Bronchial epithelial cell (primary cell): ENCODE measurements around the gene MYRF. TPM values are rescaled to one million over a fixed set of nuclear protein-coding genes. Genes with fewer than 3 reads are reported as not detected.

Experiments used
- DNase-seq: peaks from one replicate; pipeline ENCODE4 v3.0.0-alpha.2; 2010; ENCODE audit warnings: low read depth
- FAIRE-seq: peaks from 2 replicates; lab custom pipeline; 2011; peaks lifted over from hg19 to GRCh38; lab: Jason Lieb, UNC
- H3K27me3 ChIP-seq: 2 replicates; pipeline ENCODE4 v1.5.1; 2011; ENCODE audit warnings: low read length; ENCODE audit not compliant: control insufficient read depth, insufficient read depth
- H3K36me3 ChIP-seq: 2 replicates; pipeline ENCODE4 v1.5.1; 2011; ENCODE audit warnings: low read length; ENCODE audit not compliant: control insufficient read depth, insufficient read depth
- H3K4me3 ChIP-seq: 2 replicates; pipeline ENCODE4 v1.5.1; 2011; ENCODE audit warnings: mild to moderate bottlenecking, low read depth, low read length, control low read depth
- CTCF ChIP-seq: IDR thresholded peaks from 2 replicates; pipeline ENCODE4 v1.5.1; 2011; ENCODE audit warnings: mild to moderate bottlenecking, moderate library complexity, low read length, control low read depth, inconsistent platforms; ENCODE audit not compliant: insufficient read depth, severe bottlenecking
- total RNA-seq: library from RNA; depleted of rRNA; stranded (reverse); fragments of >200 nt; gene quantifications from 2 replicates; pipeline ENCODE4 v1.2.1, GENCODE V29; 2014

Gene MYRF
- total RNA-seq, 1 donor from 2014 or later = under 0.01 TPM

DNA sequence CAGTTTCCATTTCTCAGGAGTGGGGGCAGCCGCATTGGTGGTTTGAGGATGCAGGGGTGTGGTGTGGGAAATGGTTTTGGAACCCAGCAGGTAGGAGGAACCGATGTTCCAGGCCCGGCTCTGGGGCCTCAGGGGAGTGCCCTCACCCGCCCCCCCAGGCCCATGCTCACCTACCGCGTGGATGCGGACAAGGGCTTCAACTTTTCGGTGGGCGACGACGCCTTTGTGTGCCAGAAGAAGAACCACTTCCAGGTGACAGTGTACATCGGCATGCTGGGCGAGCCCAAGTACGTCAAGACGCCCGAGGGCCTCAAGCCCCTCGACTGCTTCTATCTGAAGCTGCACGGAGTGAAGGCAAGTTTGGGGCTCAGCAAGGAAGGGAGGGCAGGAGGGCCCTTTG, 21.4 kb downstream of the MYRF start:
- FAIRE-seq (no peak), DNase-seq (no peak)
- no peaks in the 10 kb centered on the region for H3K36me3 ChIP-seq
- no peaks in the 10 kb centered on the region for H3K27me3 ChIP-seq
- H3K4me3 ChIP-seq = no peak overlapping the region
- no peak for TF ChIP-seq CTCF

DNA sequence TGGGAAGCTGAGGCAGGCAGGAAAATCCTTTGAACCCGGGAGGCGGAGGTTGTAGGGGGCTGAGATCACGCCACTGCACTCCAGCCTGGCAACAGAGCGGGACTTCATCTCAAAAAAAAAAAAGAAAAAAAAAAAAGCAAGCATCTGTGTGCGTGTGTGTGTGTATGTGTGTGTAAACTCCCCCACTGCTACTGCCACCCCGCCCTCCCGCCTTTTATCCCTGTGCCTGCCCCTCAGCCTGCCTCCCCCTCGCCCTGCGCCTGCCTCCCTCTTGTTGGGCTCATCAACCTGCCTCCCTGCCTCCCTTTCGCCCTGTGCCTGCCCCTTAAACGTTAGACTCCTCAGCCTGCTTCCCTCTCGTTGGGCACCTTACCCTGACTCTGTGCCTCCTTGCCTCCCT, 22.0 kb downstream of the MYRF start:
- H3K36me3 ChIP-seq = no peaks in the 10 kb centered on the region
- TF ChIP-seq CTCF = no peak
- DNase-seq (no peak), FAIRE-seq (no peak)
- H3K27me3 ChIP-seq = no peaks in the 10 kb centered on the region
- H3K4me3 ChIP-seq = no peak overlapping the region

- no peak for TF ChIP-seq CTCF
- FAIRE-seq = no peak
- no peaks in the 10 kb centered on the region for H3K27me3 ChIP-seq
- no peaks in the 10 kb centered on the region for H3K36me3 ChIP-seq
- H3K4me3 ChIP-seq = no peak overlapping the region
- no peak for DNase-seq
Measured at GRCh38 chr11:61775106-61775505, 22.7 kb downstream of the MYRF start.

GRCh38 chr11:61775606-61776554, 23.4 kb downstream of the MYRF start:
- no peak for TF ChIP-seq CTCF
- Histone ChIP-seq H3K4me3 (no peak overlapping the region), H3K36me3 (no peaks in the 10 kb centered on the region), H3K27me3 (no peaks in the 10 kb centered on the region)
- FAIRE-seq = no peak
- DNase-seq = no peak

GRCh38 chr11:61776561-61777075, 24.2 kb downstream of the MYRF start:
- Histone ChIP-seq H3K4me3 (no peak overlapping the region), H3K27me3 (no peaks in the 10 kb centered on the region), H3K36me3 (no peaks in the 10 kb centered on the region)
- peak; percentile 85 for TF ChIP-seq CTCF
- DNase-seq (peak; percentile 55), FAIRE-seq (no peak)
